Adrenal gland (tissue), 5 donors: ENCODE measurements around the gene DSTN.

Experiments
- CTCF ChIP-seq, 6 experiments: fragments of 450-650 bp in 4 of 6; fragments of 200-600 bp in 2 of 6; sonication (generic) in 1 of 6; IDR thresholded peaks; 1 replicate in 5 of 6; 2 replicates in 1 of 6; pipeline versions ENCODE4 v1.5.1 to v1.8.0; 2016 to 2021; ENCODE audit warnings: antibody characterized with exemption in 6 of 6, mild to moderate bottlenecking in 2 of 6, moderate library complexity in 1 of 6
- POLR2A ChIP-seq, 2 donors: fragments of 450-650 bp; IDR thresholded peaks; one replicate each; pipeline ENCODE4 v1.6.1; 2017; ENCODE audit warnings: antibody characterized with exemption in 2 of 2, mild to moderate bottlenecking in 2 of 2, moderate library complexity in 1 of 2
- donor health status: DM: no; HTN: no; CAD: no.

GRCh38 chr20:17541996-17542395 is 27.9 kb upstream of the DSTN start:
- TF ChIP-seq CTCF (IDR thresholded peaks at IDR 0.05) (no peak), POLR2A (IDR thresholded peaks at IDR 0.05) (no peak)
